NCI-H1694 treated with DMSO at 0.1 percent for 48 hours (cell line): Measurements from ENCODE around the gene KIFC3.

Experiments
- DNase-seq: peaks from one replicate; lab custom pipeline; 2025; lab: John Stamatoyannopoulos, UW

KIFC3 gene

GRCh38 chr16:57764006-57764340, 38.3 kb downstream of the KIFC3 start:
- DNase-seq: no peak

DNA sequence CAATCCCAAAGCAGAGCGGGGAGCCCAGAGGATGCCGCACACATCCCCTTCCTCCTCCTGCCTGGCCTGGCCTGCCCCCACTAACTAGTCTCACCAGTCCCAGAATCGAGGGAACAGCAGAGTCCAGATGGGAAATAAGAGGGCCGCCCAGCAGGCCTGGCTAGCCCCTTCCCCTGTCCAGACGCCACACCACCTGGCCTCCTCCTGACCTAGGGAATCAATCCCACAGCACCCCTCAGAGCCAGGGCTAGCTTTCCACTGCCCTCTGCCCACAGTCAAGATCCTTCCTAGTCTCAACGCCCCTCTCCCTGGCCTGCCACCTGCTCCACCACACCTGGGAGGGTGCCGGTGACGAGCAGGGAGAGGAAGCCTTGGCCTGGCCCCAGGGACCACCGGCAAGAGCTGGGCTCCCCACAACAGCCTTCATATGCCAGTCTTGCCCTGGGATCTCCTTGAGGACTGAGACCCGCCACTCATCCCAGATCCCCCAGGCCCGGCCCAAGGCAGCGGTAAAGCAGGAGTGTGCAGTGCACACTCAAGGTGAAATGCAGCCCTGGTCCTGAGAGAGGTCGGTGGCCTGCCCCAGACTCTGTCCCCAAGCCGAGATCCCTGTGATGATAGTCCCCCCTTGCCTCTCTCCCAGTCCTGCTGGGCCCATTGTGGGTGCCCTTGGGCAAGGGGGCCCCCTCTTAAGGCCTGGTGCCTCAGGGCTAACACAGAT, 38.8 kb downstream of the KIFC3 start:
- no peak for DNase-seq

GRCh38 chr16:57762365-57763040, 39.8 kb downstream of the KIFC3 start:
- no peak for DNase-seq

DNA sequence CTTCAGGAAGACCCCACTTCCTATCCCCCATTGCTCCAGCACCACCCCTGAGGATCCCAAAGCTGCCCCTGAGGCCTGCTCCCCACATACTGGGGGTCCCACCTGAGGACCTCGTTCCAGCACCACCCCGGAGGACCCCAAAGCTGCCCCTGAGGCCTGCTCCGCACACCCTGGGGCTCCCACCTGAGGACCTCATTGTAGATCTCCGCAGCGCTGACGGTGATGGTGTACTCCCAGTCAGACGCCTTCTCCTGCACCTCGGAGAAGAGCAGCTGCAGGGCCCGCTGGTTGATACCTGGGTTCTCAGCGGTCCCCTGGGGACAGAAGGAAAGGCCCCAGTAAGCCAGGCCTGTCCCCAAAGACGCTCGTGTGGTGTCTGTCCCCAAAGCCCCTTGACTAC, 40.3 kb downstream of the KIFC3 start:
- DNase-seq: no peak

DNA sequence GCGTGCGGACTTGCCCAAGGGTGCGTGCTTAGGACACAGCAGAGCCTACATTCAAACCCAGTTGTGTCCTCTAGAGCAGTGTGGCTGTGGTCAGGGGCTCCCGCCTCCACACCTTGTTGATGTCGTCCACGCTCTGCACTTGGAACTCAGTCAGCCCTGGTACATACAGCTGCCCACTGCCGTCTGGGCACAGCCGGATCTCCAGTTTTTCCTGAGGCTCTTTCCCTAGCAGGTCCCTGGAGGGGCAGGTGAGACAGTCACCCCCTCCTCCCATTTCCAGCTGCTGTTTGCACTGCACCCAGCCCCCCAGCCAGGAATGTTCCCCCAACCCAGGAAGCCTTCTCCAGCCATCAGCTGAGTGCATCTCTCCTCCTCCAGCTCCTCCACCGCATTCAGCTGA, 41.0 kb downstream of the KIFC3 start:
- DNase-seq: no peak

DNA sequence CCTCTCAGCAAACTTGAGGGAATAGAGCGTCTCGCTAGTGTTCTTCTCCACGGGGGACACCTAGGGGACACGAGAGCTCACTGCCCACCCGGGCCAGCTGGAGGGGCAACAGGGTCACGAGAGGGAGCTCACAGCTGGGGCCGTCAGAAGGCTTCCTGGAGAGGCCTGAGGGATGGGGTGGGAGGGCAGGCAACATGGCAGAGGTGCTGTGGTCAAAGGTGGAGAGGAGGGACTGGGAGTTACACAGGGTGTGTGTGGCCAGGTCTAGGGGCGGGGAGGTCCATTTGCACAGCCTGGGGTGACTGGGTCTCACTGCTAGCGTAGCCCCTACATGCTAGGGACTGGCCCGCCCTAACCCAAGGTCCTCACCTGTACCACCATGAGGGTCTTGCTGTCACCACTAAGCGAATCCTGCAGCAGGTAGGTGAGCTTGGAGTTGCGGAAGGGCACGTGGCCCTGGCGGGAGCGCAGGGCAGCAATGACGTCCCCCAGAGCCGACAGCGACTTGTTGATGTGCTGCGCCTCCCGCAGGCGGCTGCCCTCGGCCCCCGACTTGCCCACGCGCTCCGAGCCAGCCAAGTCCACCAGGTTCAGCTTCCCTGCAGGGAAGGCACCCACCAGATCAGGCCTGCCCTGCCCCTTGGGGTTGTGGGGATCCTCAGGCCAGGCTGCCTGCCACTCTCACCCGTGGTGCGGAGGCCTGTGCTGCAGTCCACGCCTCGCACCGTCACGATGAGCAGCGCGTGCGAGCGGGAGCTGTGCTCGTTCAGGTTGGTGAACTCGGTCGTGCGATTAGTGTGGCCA, 41.7 kb downstream of the KIFC3 start:
- no peak for DNase-seq

DNA sequence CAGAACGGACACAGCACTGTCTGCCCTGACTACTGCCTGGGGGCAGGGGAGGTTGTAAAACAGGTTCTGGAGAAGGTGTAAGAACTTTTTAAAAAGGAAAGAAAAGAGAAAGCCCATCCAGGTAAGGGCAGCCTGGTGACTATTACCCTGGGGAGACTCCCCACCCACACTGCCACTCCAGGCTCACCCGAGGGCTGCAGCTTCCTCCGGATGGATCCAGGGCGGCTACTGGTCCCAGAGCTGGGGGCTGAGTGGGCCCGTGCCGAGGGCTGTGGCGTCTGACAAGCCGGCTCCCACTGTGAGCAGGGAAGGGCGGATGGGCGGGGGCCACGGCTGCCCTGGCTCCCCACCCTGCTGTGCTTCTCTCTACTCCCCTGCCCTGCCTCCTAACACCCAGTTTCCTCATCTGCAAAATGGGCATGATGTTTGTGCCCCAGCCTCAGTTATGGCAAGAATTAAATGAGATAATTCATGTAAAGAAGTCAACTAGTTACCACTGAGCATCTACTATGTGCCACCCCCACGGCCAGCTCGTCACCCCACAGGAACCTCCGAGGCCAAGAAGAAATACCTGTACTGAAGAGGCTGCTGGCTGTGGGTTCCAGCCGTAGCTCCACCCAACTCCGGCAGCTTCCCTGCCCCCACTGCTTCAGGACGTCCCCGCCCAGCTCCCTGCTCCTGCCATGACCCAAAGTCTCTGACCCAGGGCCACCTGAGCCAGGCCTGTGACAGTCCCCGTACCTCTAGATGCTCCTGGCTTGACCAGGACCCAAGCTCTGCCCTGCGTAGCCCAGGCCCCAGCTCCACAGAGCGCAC, 42.5 kb downstream of the KIFC3 start:
- no peak for DNase-seq

DNA sequence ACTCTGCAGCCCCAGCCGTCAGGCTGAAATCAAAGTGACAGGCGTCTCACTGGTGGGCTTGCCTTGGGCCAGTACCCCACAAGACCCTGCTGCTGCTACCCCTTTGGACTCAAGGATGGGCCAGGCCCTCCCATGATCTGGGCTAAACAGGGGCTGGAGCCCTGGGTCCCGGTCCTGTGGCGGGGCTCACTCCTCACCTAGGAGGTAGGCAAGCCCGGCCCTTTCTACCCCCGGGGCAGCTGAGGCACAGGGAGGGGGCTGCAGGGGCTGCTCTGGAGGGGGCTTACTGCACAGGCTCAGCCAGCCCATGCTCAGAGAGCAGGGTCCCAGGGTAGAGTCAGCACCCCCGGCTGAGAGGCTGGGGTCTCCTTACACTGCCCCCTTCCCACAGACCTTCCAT, 43.2 kb downstream of the KIFC3 start:
- no peak for DNase-seq

- no peak for DNase-seq
Measured at GRCh38 chr16:57758331-57759117, 43.8 kb downstream of the KIFC3 start.

GRCh38 chr16:57757883-57758282, 44.4 kb downstream of the KIFC3 start:
- no peak for DNase-seq

- no peak for DNase-seq
Measured at GRCh38 chr16:57757326-57757786, 44.9 kb downstream of the KIFC3 start.

DNA sequence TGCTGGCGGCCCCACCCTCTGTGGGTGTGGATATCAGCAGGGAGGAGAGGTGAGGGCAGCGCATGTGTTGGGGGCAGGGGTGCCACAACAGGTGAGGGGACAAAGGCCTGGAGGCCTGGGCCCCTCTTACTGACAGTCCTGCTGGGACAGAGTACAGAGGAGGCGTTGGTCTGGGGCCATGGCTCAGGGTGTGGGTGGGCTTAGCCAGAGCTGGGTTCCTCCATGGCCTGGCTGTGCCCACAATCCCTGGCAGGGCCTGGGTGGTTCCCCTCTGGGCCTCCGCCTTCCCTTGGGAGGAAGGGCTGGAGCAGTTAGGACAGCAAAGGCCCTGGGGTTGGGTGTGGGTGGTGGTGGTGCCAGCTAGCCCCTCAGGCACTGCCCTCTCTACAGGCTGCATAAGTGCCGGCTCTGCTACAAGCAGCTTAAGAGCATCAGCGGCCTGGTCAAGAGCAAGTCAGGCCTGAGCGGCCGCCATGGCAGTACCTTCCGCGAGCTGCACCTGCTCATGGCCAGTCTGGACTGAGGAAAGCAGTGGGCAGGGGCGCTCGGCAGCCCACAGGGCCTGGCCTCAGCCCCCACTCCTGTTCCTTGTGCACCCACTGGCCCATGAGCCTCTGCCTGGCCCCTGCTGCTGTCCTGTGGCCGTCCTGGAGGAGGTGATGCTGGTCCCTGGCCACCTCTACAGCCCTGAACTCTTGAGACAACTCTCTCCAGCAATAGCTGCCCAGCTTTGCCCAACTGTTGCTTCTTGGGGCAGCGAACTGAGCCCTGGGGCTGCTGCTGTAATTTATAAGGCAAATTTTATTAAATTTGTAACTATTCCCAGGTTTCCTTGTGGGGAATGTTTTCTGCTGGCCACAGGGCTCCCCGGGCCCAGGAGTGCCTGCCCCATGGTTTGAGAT, 45.6 kb downstream of the KIFC3 start:
- DNase-seq: no peak

DNA sequence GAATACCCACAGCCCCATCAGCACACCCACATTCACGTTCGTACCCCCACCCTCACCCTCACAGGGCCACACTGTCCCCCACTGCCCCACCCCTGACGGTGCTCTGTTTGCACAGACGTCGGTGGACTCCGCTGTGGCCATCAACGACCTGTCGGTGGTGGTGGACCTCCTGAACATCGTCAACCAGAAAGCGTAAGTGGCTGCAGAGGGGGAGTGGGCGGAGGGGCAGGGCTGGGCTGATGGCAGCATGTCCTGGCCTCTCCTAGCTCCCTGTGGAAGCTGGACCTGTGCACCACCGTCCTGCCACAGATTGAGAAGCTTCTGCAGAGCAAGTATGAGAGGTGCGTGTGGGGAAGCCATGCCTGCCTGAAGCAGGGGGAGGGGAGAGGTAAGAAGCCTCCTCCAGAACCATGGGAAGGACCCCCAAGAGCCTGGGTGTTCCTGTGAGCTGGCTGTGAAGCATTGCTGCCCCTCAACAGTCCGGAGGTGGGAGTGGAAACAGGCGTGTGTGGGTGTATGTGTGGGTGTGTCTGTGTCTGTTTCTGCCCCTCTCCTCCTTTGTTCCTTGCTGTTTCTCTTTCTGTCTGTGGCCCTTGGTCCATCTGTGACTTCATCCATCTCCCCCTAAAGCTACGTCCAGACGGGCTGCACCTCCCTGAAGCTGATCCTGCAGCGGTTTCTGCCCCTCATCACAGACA, 46.4 kb downstream of the KIFC3 start:
- DNase-seq: no peak

GRCh38 chr16:57755061-57755684, 47.1 kb downstream of the KIFC3 start:
- DNase-seq: no peak

- no peak for DNase-seq
Measured at GRCh38 chr16:57754354-57755060, 47.8 kb downstream of the KIFC3 start.

DNA sequence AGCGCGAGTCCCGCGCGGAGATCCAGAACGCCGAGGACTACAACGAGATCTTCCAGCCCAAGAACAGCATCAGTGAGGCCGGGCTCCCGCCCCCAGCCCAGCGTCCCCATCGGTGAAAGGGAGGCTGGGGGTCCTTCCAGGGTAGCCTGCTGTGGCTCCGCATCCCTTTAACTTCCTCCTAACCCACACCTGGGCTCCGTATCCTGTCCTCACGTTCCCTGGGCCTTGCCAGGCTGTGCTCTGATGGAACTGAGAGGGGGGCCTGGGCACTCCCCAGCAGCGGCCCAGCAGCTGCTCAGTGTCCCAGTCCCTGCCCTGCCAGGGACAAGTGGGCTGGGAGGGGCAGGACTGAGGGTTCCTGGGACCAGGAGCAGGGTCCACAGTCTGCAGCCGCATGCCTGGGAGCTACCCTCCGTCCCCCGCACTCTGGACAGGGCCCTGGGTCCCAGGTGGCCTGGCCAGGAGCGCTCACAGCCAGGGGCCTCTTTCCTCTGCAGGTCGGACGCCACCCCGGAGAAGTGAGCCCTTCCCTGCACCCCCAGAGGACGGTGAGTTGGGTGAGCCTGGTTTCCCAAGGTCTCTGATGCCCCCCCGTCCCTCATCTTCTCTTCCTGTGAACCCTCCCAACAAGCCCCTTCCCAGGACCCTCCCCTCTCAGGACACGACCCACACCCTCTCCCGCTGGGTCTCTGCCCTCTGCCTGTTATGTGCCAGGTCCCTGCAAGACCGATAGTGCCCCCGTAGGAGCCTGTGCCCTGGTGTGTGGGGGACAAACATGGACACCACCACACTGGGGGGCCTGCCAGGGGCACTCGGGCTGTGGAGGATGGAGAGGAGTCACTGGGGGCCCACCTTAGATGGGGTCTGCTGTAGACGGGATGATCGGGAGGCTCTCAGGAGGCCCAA, 48.6 kb downstream of the KIFC3 start:
- no peak for DNase-seq
